ENCODE measurements around the gene FAM222B.

Gene FAM222B

DNA sequence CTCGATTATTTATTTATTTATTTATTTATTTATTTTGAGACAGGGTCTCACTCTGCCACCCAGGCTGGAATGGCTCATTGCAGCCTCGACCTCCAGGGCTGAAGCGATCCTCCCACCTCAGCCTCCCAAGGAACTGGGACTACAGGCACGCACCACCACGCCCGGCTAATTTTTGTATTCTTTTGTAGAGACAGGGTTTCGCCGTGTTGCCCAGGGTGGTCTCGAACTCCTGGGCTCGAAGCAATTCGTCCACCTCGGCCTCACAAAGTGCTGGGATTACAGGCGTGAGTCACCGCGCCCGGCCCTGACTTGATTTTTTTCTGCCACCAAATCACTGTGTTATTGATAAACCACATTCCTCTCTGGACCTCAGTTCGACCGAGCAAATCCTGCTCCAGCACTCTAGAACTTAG, 123.6 kb downstream of the FAM222B start:
- peak overlapping the region; percentile 80 for H3K4me3 ChIP-seq (ENCODE audit: low read depth, low read length)
- no peak for DNase-seq (ENCODE audit: low read depth)
- no peak for TF ChIP-seq POLR2A (IDR thresholded peaks at IDR 0.05; ENCODE audit: extremely low read depth, insufficient read length)
- TF ChIP-seq MAX (IDR thresholded peaks at IDR 0.05; ENCODE audit: low read depth, low read length): no peak
- no peak for TF ChIP-seq MYC (IDR thresholded peaks at IDR 0.05; ENCODE audit: low read depth, low read length)
- TF ChIP-seq, protein P1, sequence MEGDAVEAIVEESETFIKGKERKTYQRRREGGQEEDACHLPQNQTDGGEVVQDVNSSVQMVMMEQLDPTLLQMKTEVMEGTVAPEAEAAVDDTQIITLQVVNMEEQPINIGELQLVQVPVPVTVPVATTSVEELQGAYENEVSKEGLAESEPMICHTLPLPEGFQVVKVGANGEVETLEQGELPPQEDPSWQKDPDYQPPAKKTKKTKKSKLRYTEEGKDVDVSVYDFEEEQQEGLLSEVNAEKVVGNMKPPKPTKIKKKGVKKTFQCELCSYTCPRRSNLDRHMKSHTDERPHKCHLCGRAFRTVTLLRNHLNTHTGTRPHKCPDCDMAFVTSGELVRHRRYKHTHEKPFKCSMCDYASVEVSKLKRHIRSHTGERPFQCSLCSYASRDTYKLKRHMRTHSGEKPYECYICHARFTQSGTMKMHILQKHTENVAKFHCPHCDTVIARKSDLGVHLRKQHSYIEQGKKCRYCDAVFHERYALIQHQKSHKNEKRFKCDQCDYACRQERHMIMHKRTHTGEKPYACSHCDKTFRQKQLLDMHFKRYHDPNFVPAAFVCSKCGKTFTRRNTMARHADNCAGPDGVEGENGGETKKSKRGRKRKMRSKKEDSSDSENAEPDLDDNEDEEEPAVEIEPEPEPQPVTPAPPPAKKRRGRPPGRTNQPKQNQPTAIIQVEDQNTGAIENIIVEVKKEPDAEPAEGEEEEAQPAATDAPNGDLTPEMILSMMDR (IDR thresholded peaks at IDR 0.05; ENCODE audit: low read depth, low read length): no peak

DNA sequence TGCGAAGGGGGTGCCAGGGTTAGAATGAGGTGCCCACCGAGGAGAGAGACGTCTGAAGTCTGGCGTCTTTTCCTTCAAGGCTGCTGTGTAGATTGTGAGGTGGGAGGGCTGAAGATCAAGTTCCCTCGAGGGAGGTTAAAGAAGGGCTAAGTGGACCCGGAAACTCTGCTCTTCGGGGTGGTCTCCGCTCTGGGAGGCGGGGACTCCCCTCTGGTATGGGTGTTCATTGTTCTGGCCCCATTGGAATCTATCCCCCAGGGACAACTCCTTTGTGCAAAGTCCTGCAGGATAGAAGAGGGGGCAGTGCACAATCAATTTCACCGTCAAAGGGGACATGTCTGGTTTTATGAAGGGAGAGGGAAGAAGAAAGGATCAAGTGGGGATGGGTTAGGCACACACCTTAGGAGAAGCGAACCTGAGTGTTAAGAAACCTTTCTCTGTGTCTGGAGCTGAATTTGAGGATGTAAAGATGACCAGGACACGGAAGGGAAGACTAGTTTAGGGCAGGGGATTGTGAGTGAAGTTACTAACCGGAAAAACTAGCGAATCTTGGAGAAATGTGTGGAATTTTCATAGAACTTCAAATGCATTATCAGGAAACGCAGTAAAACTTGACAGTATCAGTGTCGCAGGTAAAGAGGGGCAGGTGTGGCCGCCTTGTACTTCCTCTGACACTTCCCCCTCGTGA, 124.1 kb downstream of the FAM222B start:
- TF ChIP-seq POLR2A (IDR thresholded peaks at IDR 0.05; ENCODE audit: extremely low read depth, insufficient read length) (no peak), MYC (IDR thresholded peaks at IDR 0.05; ENCODE audit: low read depth, low read length) (no peak), MAX (IDR thresholded peaks at IDR 0.05; ENCODE audit: low read depth, low read length) (no peak)
- TF ChIP-seq, protein P1 (IDR thresholded peaks at IDR 0.05; ENCODE audit: low read depth, low read length): no peak
- H3K4me3 ChIP-seq (ENCODE audit: low read depth, low read length): no peak overlapping the region

DNA sequence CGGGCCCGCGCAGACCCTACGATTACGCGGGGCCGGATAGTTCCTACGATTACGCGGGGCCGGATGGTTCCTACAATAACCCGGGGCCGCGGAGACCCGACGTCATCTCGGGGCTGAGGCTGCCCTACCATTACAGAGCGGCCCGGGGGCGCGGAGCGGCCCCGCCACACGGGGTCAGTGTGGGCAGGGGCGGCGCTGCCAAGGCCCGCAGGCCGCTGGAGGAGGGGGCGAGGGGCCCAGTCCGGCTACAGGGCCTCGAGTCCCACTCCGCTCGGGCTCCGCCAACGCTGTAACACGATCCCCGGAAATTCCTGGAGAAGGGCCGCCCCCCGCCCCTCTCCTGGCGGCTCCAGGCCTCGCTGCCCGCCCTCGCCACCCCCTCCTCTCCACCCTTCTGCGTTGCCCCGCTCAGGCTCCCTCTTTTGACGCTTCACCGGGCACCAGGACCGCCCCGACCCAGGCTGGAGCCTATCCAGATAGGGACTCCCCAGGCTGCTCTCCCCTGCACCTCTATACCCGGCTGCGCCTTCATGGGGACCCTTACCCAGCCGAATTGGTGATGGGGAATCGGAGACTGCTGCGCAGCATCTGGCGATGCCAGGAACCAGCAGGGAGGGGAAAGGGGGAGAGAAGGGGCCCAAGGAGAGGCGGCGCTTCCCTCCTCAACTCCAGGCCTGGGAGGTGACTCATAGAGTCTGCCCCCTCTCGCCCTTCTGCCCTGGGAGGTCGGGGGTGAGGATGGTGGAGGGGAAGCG, 124.8 kb downstream of the FAM222B start, which contains the start of gene RAB34:
Gene RAB34 (minus strand): TSS at position 291 of the 755 bp plus-strand sequence. CDS start 602 bp downstream, outside the sequence.
- H3K4me3 ChIP-seq (ENCODE audit: low read depth, low read length): no peak within 1 kb of the TSS
- DNase-seq (ENCODE audit: low read depth): no peak
- no peak for TF ChIP-seq MAX (IDR thresholded peaks at IDR 0.05; ENCODE audit: low read depth, low read length)
- TF ChIP-seq MYC (IDR thresholded peaks at IDR 0.05; ENCODE audit: low read depth, low read length): no peak
- TF ChIP-seq, protein P1 (IDR thresholded peaks at IDR 0.05; ENCODE audit: low read depth, low read length): no peak
- TF ChIP-seq POLR2A (IDR thresholded peaks at IDR 0.05; ENCODE audit: extremely low read depth, insufficient read length): no peak

More for the DNA sequence above, 124.1 kb downstream of the FAM222B start:
- DNase-seq (ENCODE audit: low read depth): no peak

DNA sequence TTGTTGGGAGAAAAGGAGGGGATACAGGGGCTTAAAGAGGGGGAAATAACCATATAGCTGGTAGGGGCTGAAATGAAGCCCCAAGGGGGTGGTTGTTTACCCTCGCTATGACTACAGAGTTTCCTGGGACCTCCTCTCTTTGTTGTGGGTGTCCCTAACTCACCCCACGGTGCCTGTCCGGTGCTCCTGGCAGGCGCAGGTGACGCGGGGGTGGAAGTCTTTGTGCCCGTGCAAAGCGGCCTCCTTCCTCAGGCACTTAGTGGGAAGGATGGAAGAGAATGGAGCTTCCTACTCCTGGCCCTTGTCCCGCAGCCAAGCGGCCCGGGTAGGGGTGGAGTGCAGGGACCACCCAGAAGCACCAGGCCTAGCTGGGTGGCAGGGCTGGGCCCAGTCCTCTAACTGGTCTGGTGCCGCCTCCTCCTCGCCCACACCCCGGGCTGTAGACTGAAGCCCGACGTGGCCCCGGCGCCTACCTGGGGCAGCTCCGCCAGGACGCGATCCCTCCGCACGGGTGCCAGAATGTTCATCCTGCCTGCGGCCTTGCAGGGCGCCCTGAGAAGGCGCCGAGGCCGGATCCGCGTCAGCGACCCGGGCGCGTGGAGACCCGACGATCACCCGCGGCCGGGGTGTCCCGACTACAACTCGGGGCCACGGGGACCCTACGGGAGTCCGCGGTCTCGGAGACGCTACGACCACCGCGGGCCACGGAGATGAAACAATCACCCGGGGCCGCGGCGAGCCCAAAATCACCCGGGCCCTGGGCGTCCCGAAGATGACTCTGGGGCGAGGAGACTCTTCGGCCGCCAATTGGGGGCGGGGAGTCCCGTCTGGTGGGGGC, 125.6 kb downstream of the FAM222B start:
- H3K4me3 ChIP-seq (ENCODE audit: low read depth, low read length): no peak overlapping the region
- TF ChIP-seq POLR2A (IDR thresholded peaks at IDR 0.05; ENCODE audit: extremely low read depth, insufficient read length) (no peak), MYC (IDR thresholded peaks at IDR 0.05; ENCODE audit: low read depth, low read length) (no peak), MAX (IDR thresholded peaks at IDR 0.05; ENCODE audit: low read depth, low read length) (no peak)
- TF ChIP-seq, protein P1 (IDR thresholded peaks at IDR 0.05; ENCODE audit: low read depth, low read length): no peak
- DNase-seq (ENCODE audit: low read depth): no peak

- no peak overlapping the region for H3K4me3 ChIP-seq (ENCODE audit: low read depth, low read length)
- no peak for DNase-seq (ENCODE audit: low read depth)
- TF ChIP-seq POLR2A (IDR thresholded peaks at IDR 0.05; ENCODE audit: extremely low read depth, insufficient read length): no peak
- no peak for TF ChIP-seq MAX (IDR thresholded peaks at IDR 0.05; ENCODE audit: low read depth, low read length)
- TF ChIP-seq, protein P1 (IDR thresholded peaks at IDR 0.05; ENCODE audit: low read depth, low read length): no peak
- TF ChIP-seq MYC (IDR thresholded peaks at IDR 0.05; ENCODE audit: low read depth, low read length): no peak
Measured at GRCh38 chr17:28715217-28715616, 127.4 kb downstream of the FAM222B start.
